H1 (cell line): ENCODE results near the gene RXRA. TPM values are rescaled to one million over a fixed set of nuclear protein-coding genes. Genes with fewer than 3 reads are reported as not detected.
A peak's percentile ranks its signal among the peaks of the same experiment; 100 is the strongest.

Source experiments
- CTCF ChIA-PET: fragments of 300-600 bp; sonication (Branson Sonifier 250); formaldehyde crosslinking; loops from one replicate; lab custom pipeline; 2021; ENCODE audit not compliant: partially characterized antibody; lab: Charles Lee
- POLR2A ChIA-PET: fragments of 300-600 bp; sonication (Branson Sonifier 250); formaldehyde crosslinking; loops from one replicate; lab custom pipeline; 2021; ENCODE audit warnings: inconsistent platforms; ENCODE audit not compliant: partially characterized antibody; lab: Charles Lee
- DNase-seq, 2 experiments: peaks; one replicate each; pipeline versions ENCODE4 v3.0.0 to v3.0.0-alpha.2; 2010 to 2022; ENCODE audit warnings: low spot score in 2 of 2, low read depth in 1 of 2, mixed read lengths in 1 of 2
- FAIRE-seq: peaks from 2 replicates; lab custom pipeline; 2011; peaks lifted over from hg19 to GRCh38; lab: Jason Lieb, UNC
- H2AFZ ChIP-seq: 2 replicates; pipeline ENCODE4 v1.8.1; 2012; ENCODE audit warnings: low read length, inconsistent platforms
- H2AK5ac ChIP-seq: 2 replicates; pipeline ENCODE4 v1.6.1; 2013; ENCODE audit warnings: low read depth, low read length
- H2BK120ac ChIP-seq: replicated peaks from 2 replicates; pipeline ENCODE3; 2013; ENCODE audit warnings: low read depth, low read length, inconsistent platforms
- H2BK12ac ChIP-seq: 2 replicates; pipeline ENCODE4 v1.6.1; 2013; ENCODE audit warnings: low read depth, low read length
- H2BK15ac ChIP-seq: 2 replicates; pipeline ENCODE4 v1.6.1; 2013; ENCODE audit warnings: low read length
- H2BK20ac ChIP-seq: 2 replicates; pipeline ENCODE4 v1.6.1; 2013; ENCODE audit warnings: low read length
- H2BK5ac ChIP-seq: 2 replicates; pipeline ENCODE4 v1.6.1; 2013; ENCODE audit warnings: low read depth, low read length
- H3K14ac ChIP-seq: 2 replicates; pipeline ENCODE4 v1.6.1; 2013; ENCODE audit warnings: inconsistent platforms; ENCODE audit not compliant: insufficient read length
- H3K18ac ChIP-seq: 2 replicates; pipeline ENCODE4 v1.6.1; 2013; ENCODE audit warnings: low read length; ENCODE audit errors: extremely low read depth
- H3K23ac ChIP-seq: 2 replicates; pipeline ENCODE4 v1.6.1; 2013; ENCODE audit warnings: inconsistent platforms; ENCODE audit not compliant: insufficient read length
- H3K23me2 ChIP-seq: 2 replicates; pipeline ENCODE4 v1.6.1; 2013; ENCODE audit warnings: low read depth, low read length
- H3K27ac ChIP-seq: 2 replicates; pipeline ENCODE4 v1.6.1; 2011; ENCODE audit warnings: low read depth, low read length, inconsistent platforms
- H3K27me3 ChIP-seq, 4 experiments: replicated peaks in 1 of 4; 1 replicate in 1 of 4; 2 replicates in 3 of 4; pipeline versions ENCODE4 v1.6.1 to v1.8.1; 2011 to 2013; ENCODE audit warnings: low read length in 3 of 4, mild to moderate bottlenecking in 3 of 4, inconsistent platforms in 2 of 4, mixed read lengths in 2 of 4, moderate library complexity in 1 of 4; ENCODE audit not compliant: control insufficient read depth in 3 of 4, insufficient read depth in 3 of 4; ENCODE audit errors: extremely low read depth in 1 of 4
- H3K36me3 ChIP-seq, 4 experiments: 2 replicates each; pipeline versions ENCODE4 v1.6.1 to v1.8.1; 2011 to 2013; ENCODE audit warnings: mild to moderate bottlenecking in 4 of 4, low read length in 3 of 4, moderate library complexity in 2 of 4, control low read depth in 1 of 4, inconsistent platforms in 1 of 4; ENCODE audit not compliant: insufficient read depth in 4 of 4, control insufficient read depth in 2 of 4
- H3K4ac ChIP-seq: replicated peaks from 2 replicates; pipeline ENCODE3; 2013; ENCODE audit warnings: low read length, low read depth, mixed read lengths, inconsistent platforms; ENCODE audit not compliant: insufficient read length
- H3K4me1 ChIP-seq, 4 experiments: replicated peaks in 1 of 4; 1 replicate in 1 of 4; 2 replicates in 3 of 4; pipeline versions ENCODE4 v1.6.1 to v1.8.1; 2011 to 2013; ENCODE audit warnings: low read length in 3 of 4, inconsistent platforms in 2 of 4, mixed read lengths in 1 of 4; ENCODE audit not compliant: insufficient read depth in 4 of 4, control insufficient read depth in 3 of 4
- H3K4me2 ChIP-seq, 2 experiments: 2 replicates each; pipeline versions ENCODE4 v1.6.1 to v1.8.1; 2011 to 2013; ENCODE audit warnings: low read depth in 2 of 2, low read length in 2 of 2, control low read depth in 1 of 2, inconsistent platforms in 1 of 2, mild to moderate bottlenecking in 1 of 2; ENCODE audit not compliant: insufficient read depth in 1 of 2
- H3K4me3 ChIP-seq, 4 experiments: fragments of 200-600, 300-600 bp in 1 of 4; sonication (generic), shearing (Covaris generic), sonication (Bioruptor Twin) in 1 of 4; 2 replicates each; pipeline versions ENCODE4 v1.5.1 to v1.8.1; 2011 to 2016; ENCODE audit warnings: low read length in 4 of 4, low read depth in 3 of 4, control low read depth in 2 of 4, inconsistent platforms in 2 of 4, mild to moderate bottlenecking in 2 of 4, mixed read lengths in 1 of 4, moderate library complexity in 1 of 4; ENCODE audit not compliant: insufficient read depth in 2 of 4; ENCODE audit errors: extremely low read depth in 1 of 4
- H3K56ac ChIP-seq: replicated peaks from 2 replicates; pipeline ENCODE3; 2013; ENCODE audit warnings: low read depth, mild to moderate bottlenecking, mixed read lengths, low read length, inconsistent platforms; ENCODE audit not compliant: insufficient read length
- H3K79me1 ChIP-seq: 2 replicates; pipeline ENCODE4 v1.6.1; 2013; ENCODE audit warnings: low read depth, low read length, control low read depth
- H3K79me2 ChIP-seq, 2 experiments: 2 replicates each; pipeline versions ENCODE4 v1.6.1 to v1.8.1; 2012 to 2013; ENCODE audit warnings: low read length in 2 of 2, mild to moderate bottlenecking in 2 of 2, inconsistent platforms in 1 of 2; ENCODE audit not compliant: insufficient read depth in 2 of 2, control insufficient read depth in 1 of 2
- H3K9ac ChIP-seq, 4 experiments: replicated peaks in 1 of 4; 1 replicate in 1 of 4; 2 replicates in 3 of 4; pipeline versions ENCODE4 v1.6.1 to v1.8.1; 2011 to 2013; ENCODE audit warnings: low read depth in 3 of 4, low read length in 3 of 4, control low read depth in 2 of 4, mild to moderate bottlenecking in 2 of 4, moderate library complexity in 2 of 4, inconsistent platforms in 1 of 4; ENCODE audit errors: extremely low read depth in 1 of 4
- H3K9me3 ChIP-seq, 2 experiments: 2 replicates each; pipeline versions ENCODE4 v1.6.1 to v1.8.1; 2012 to 2013; ENCODE audit warnings: mild to moderate bottlenecking in 2 of 2, moderate library complexity in 2 of 2, control low read depth in 1 of 2, inconsistent platforms in 1 of 2, low read depth in 1 of 2, low read length in 1 of 2, mixed read lengths in 1 of 2; ENCODE audit not compliant: insufficient read depth in 2 of 2
- H4K20me1 ChIP-seq, 2 experiments: replicated peaks in 1 of 2; 2 replicates each; pipeline versions ENCODE3 to v1.8.1; 2011 to 2013; ENCODE audit warnings: inconsistent platforms in 2 of 2, low read length in 2 of 2, mild to moderate bottlenecking in 1 of 2; ENCODE audit not compliant: insufficient read depth in 2 of 2, control insufficient read depth in 1 of 2
- H4K5ac ChIP-seq: 2 replicates; pipeline ENCODE4 v1.6.1; 2013; ENCODE audit warnings: low read length, low read depth, mixed read lengths, inconsistent platforms; ENCODE audit not compliant: insufficient read length
- H4K8ac ChIP-seq: 2 replicates; pipeline ENCODE4 v1.8.0; 2013; ENCODE audit warnings: mild to moderate bottlenecking, moderate library complexity, low read length, inconsistent platforms; ENCODE audit not compliant: insufficient read depth; ENCODE audit errors: extremely low read depth
- H4K91ac ChIP-seq: replicated peaks from 2 replicates; pipeline ENCODE3; 2013; ENCODE audit warnings: low read length, mixed read lengths, inconsistent platforms; ENCODE audit not compliant: insufficient read length
- JUN ChIP-seq: IDR thresholded peaks from 2 replicates; pipeline ENCODE4 v1.6.1; 2011; ENCODE audit warnings: low read depth, mild to moderate bottlenecking, improper control_type of control experiment, low read length
- MAX ChIP-seq: IDR thresholded peaks from 2 replicates; pipeline ENCODE4 v1.6.1; 2012; ENCODE audit warnings: inconsistent platforms
- POLR2AphosphoS5 ChIP-seq: IDR thresholded peaks from 2 replicates; pipeline ENCODE4 v1.6.1; 2011; ENCODE audit warnings: low read depth, low read length
- RBBP5 ChIP-seq: IDR thresholded peaks from 2 replicates; pipeline ENCODE4 v1.7.1; 2012; ENCODE audit warnings: low read depth, mild to moderate bottlenecking, inconsistent platforms, low read length, moderate library complexity, borderline replicate concordance
- SUZ12 ChIP-seq: fragments of 200-600 bp; sonication (generic); IDR thresholded peaks from 2 replicates; pipeline ENCODE4 v1.6.1; 2012; ENCODE audit warnings: mild to moderate bottlenecking, inconsistent platforms, low read length, moderate library complexity, mixed read lengths
- USF2 ChIP-seq: IDR thresholded peaks from 2 replicates; pipeline ENCODE4 v1.6.1; 2011; ENCODE audit warnings: low read length, improper control_type of control experiment
- WGBS, 2 experiments: shearing (Covaris generic) in 1 of 2; methylation state at CpG; one replicate each; pipeline versions ENCODE4 v1.1.6 to v1.1.7; 2013 to 2015; ENCODE audit warnings: low lambda C conversion rate in 2 of 2, mixed read lengths in 2 of 2, inconsistent platforms in 1 of 2, low coverage in 1 of 2, missing lambda C conversion rate in 1 of 2; ENCODE audit not compliant: insufficient replicate concordance in 2 of 2, insufficient coverage in 1 of 2, insufficient read length in 1 of 2; ENCODE audit errors: extremely low coverage in 1 of 2, missing lambda C conversion rate in 1 of 2; 5-methylcytosine and 5-hydroxymethylcytosine counted together
- polyA plus RNA-seq, 7 experiments: library from polyadenylated mRNA; depleted of rRNA in 3 of 7; stranded (reverse) in 5 of 7; unstranded in 2 of 7; fragments of >200 nt in 5 of 7; fragments of 200-250 nt in 2 of 7; gene quantifications; 1 replicate in 5 of 7; 2 replicates in 1 of 7; 4 replicates in 1 of 7; pipeline versions ENCODE4 v1.2.1 to v1.2.3, GENCODE V29; 2011 to 2013; ENCODE audit warnings: missing spikeins in 2 of 7, mixed read lengths in 2 of 7
- total RNA-seq: library from RNA; stranded (reverse); fragmentation: NEBNext Ultra II Directional; extraction: Animal tissue kit (Norgen Biotek cat#: 25700); gene quantifications from 2 replicates; pipeline ENCODE4 v1.2.1, GENCODE V29; 2021

Gene RXRA
- total and polyA plus RNA-seq, 2 of the 8 experiments (the other 6 are each of a cell fraction or from before 2014, with no cell fraction given), result 9.8 to 29.4 TPM

GRCh38 chr9:134331186-134332025, 5.2 kb downstream of the RXRA start:
- DNase-seq, result no peak
- Histone ChIP-seq H3K23me2 (peaks cover 2% of the 10 kb centered on the region; the same call in 1 of the 2 replicates), H3K14ac (no peak overlapping the region), H4K5ac (no peak overlapping the region), H2BK5ac (peak overlapping the region; percentile 60), H2AFZ (no peak overlapping the region), H4K20me1 (peaks cover 21 to 31% of the 10 kb centered on the region in 2 experiments), H2BK120ac (no peak overlapping the region), H3K4me2 (no peak overlapping the region), H2BK12ac (no peak overlapping the region), H4K8ac (0 out of 2 replicates have a peak overlapping the region, but pooled peaks have one; percentile 45), H3K79me1 (peaks cover 39% of the 10 kb centered on the region), H3K36me3 (no peaks in the 10 kb centered on the region), H3K4me1 (peaks cover 0 to 29% (median 15%) of the 10 kb centered on the region in 4 experiments; a peak in 6 of 7 replicates), H4K91ac (no peak overlapping the region), H2BK20ac (no peak overlapping the region), H3K18ac (no peak overlapping the region), H3K4ac (no peak overlapping the region), H3K27me3 (no peaks in the 10 kb centered on the region), H3K9ac (no peak overlapping the region), H3K9me3 (no peaks in the 10 kb centered on the region), H2AK5ac (no peak overlapping the region), H3K56ac (no peak overlapping the region), H3K23ac (no peak overlapping the region), H3K4me3 (no peak overlapping the region)
- ChIA-PET CTCF (no interaction called here), POLR2A (interaction anchor here (1.2 kb wide), 1 partner anchor 10 kb away, joined by 3 read pairs; no protein-coding TSS in a partner anchor)
- no peak for FAIRE-seq
- TF ChIP-seq USF2, result no peak
- no peak for TF ChIP-seq MAX
- TF ChIP-seq SUZ12, result no peak
- no peak for TF ChIP-seq RBBP5
- no peak for TF ChIP-seq POLR2AphosphoS5
- TF ChIP-seq JUN, result no peak
- TF ChIP-seq, all 59 proteins: peak for 0
- WGBS, 2 experiments, result 91% methylated on average over 28 of the region's 30 CpGs; no CpG with 5 or more reads in 1 of the 2 experiments
- peak overlapping the region; percentile 51; the same call in 1 of the 2 replicates for H3K27ac ChIP-seq
- peaks cover 8 to 86% of the 10 kb centered on the region in 2 experiments; a peak in 3 of 4 replicates for H3K79me2 ChIP-seq
- H2BK15ac ChIP-seq, result no peak overlapping the region
